Prostate gland (tissue), 2 donors: ENCODE measurements around the gene COG2.

Experiments used
- CTCF ChIP-seq, 4 experiments: fragments of 200-600 bp in 2 of 4; fragments of 450-650 bp in 2 of 4; sonication (generic) in 2 of 4; IDR thresholded peaks; 1 replicate in 3 of 4; 2 replicates in 1 of 4; pipeline ENCODE4 v1.5.1; 2016 to 2019; ENCODE audit warnings: antibody characterized with exemption in 4 of 4, mild to moderate bottlenecking in 2 of 4, moderate library complexity in 2 of 4
- POLR2A ChIP-seq: fragments of 450-650 bp; IDR thresholded peaks from one replicate; pipeline ENCODE4 v1.6.1; 2016; ENCODE audit warnings: antibody characterized with exemption, mild to moderate bottlenecking

GRCh38 chr1:230696722-230697437 is 54.6 kb downstream of the COG2 start:
- TF ChIP-seq CTCF (IDR thresholded peaks at IDR 0.05) (no peak), POLR2A (no peak)
